ENCODE results near the gene MBOAT7. TPM values are rescaled to one million over a fixed set of nuclear protein-coding genes. Genes with fewer than 3 reads are reported as not detected.

Gene MBOAT7
- total and polyA plus RNA-seq, 2 donors (not counting 3 experiments of a cell fraction or from before 2014, with no cell fraction given) = 204 to 218 TPM

GRCh38 chr19:54136864-54137698 lies 52.3 kb downstream of the MBOAT7 start:
- H3K27me3 ChIP-seq (ENCODE audit: control insufficient read depth in 2 of 2, insufficient read depth in 2 of 2, low read length in 2 of 2) = no peaks in the 10 kb centered on the region
- intact Hi-C loops (cut with micrococcal nuclease) = loop anchor here (1.0 to 2.0 kb wide), 7 partner anchors 22 to 295 kb away; partner anchors contain the start of genes LENG1, MYADM, NDUFA3 and PRPF31
- H3K9me1 ChIP-seq (replicated peaks; ENCODE audit: control insufficient read depth, extremely low read depth, insufficient read depth, low read length) = no peaks in the 10 kb centered on the region
- no peak for TF ChIP-seq POLR2A (IDR thresholded peaks at IDR 0.05; ENCODE audit: low read depth, low read length)
- TF ChIP-seq MYC (IDR thresholded peaks at IDR 0.05; ENCODE audit: low read depth, low read length) = no peak
- TF ChIP-seq FOS (IDR thresholded peaks at IDR 0.05; ENCODE audit: borderline replicate concordance, insufficient read depth, low read length) = no peak
- TF ChIP-seq MAX (IDR thresholded peaks at IDR 0.05; ENCODE audit: insufficient read depth, insufficient read length) = no peak
- TF ChIP-seq GATA2 (IDR thresholded peaks at IDR 0.05; ENCODE audit: insufficient read depth, insufficient read length, low read depth, low read length) = no peak
- no peak for TF ChIP-seq POLR2AphosphoS5 (IDR thresholded peaks at IDR 0.05; ENCODE audit: insufficient read depth, low read depth, low read length)
- TF ChIP-seq EZH2 (IDR thresholded peaks at IDR 0.05; ENCODE audit: borderline replicate concordance, low read depth, low read length, severe bottlenecking) = no peak
- no peak for TF ChIP-seq JUN (IDR thresholded peaks at IDR 0.05; ENCODE audit: borderline replicate concordance, insufficient read depth, insufficient read length, low read depth)
- TF ChIP-seq CTCF (IDR thresholded peaks at IDR 0.05; ENCODE audit: extremely low read depth in 1 of 2, insufficient read depth in 1 of 2, low read depth in 1 of 2, low read length in 2 of 2) = no peak
- peaks cover 17% of the 10 kb centered on the region for H3K4me1 ChIP-seq (ENCODE audit: control insufficient read depth, extremely low read depth, insufficient read depth, low read length)
- peak overlapping the region; percentile 94 for H3K4me2 ChIP-seq (ENCODE audit: insufficient read depth, low read length)
- H3K27ac ChIP-seq (ENCODE audit: insufficient read depth, low read depth, low read length) = peak overlapping the region; percentile 71
- no peaks in the 10 kb centered on the region for H4K20me1 ChIP-seq (replicated peaks; ENCODE audit: control insufficient read depth, extremely low read depth, insufficient read depth, low read length)
- H3K9ac ChIP-seq (replicated peaks; ENCODE audit: extremely low read depth, insufficient read depth, low read length) = peak overlapping the region; percentile 94
- POLR2A ChIA-PET = interaction anchor here (0.5 to 1.7 kb wide), 15 partner anchors 12 to 311 kb away, joined by 3 to 13 read pairs (median 3); partner anchors contain the start of genes LENG1, MBOAT7, MYADM and PRPF31
- peak; percentile 100 for DNase-seq (ENCODE audit: low read depth, low spot score)
- FAIRE-seq = peak; percentile 100
- dilution Hi-C loops (cut with MboI; ENCODE audit: extremely low pct_ligation_motif_present, low sequenced_read_pairs) = no loop called here
- peak overlapping the region; percentile 94 for H2AFZ ChIP-seq (ENCODE audit: low read depth, low read length)
- peaks cover 3 to 4% of the 10 kb centered on the region in 2 experiments for H3K36me3 ChIP-seq (ENCODE audit: control insufficient read depth in 2 of 2, extremely low read depth in 1 of 2, insufficient read depth in 2 of 2, low read length in 2 of 2)
- H3K79me2 ChIP-seq (ENCODE audit: control insufficient read depth, insufficient read depth, low read length) = peaks cover 43% of the 10 kb centered on the region
- peak overlapping the region; percentile 14 to 98 (median 69) for H3K4me3 ChIP-seq (replicated peaks in 1 of 3; ENCODE audit: insufficient read depth in 1 of 3, low read depth in 1 of 3, low read length in 3 of 3)
- no peaks in the 10 kb centered on the region for H3K9me3 ChIP-seq (replicated peaks; ENCODE audit: control insufficient read depth, insufficient read depth, low read length)
- no TSS peak for BruUV-seq (replicated peaks)
- CTCF ChIA-PET = interaction anchor here (0.9 to 1.7 kb wide), 13 partner anchors 11 to 344 kb away, joined by 3 to 12 read pairs (median 6); partner anchors contain the start of gene LENG1
